HG02798 (cell line): ENCODE results near the gene HSPA14.
"Not testable (repeated sequence)": the region's sequence is repeated elsewhere in the genome, so short reads cannot be mapped to it uniquely, and the experiment has no call there.

ENCODE experiments used
- ATAC-seq: cut with Tn5 transposase; IDR thresholded peaks from one replicate; pipeline ENCODE4 v1.9.1; 2021; ENCODE audit warnings: mild to moderate bottlenecking; ENCODE audit not compliant: unreplicated experiment, poor library complexity

The HSPA14 gene

GRCh38 chr10:14837757-14838581 is at the start of gene HSPA14, which contains the start of the genes CDNF and MSANTD7:
TSS of gene HSPA14 (plus strand) at chr10:14838306. CDS start at chr10:14838403, 97 bp downstream.
TSS of gene CDNF (minus strand) at chr10:14838037. CDS start at chr10:14837946, 91 bp downstream.
TSS of gene MSANTD7 (plus strand) at chr10:14838306. CDS start at chr10:14842285, 3,979 bp downstream.
- peak; percentile 96 for ATAC-seq

GRCh38 chr10:14798636-14799035 is 39.5 kb upstream of the HSPA14 start:
- no peak for ATAC-seq

DNA sequence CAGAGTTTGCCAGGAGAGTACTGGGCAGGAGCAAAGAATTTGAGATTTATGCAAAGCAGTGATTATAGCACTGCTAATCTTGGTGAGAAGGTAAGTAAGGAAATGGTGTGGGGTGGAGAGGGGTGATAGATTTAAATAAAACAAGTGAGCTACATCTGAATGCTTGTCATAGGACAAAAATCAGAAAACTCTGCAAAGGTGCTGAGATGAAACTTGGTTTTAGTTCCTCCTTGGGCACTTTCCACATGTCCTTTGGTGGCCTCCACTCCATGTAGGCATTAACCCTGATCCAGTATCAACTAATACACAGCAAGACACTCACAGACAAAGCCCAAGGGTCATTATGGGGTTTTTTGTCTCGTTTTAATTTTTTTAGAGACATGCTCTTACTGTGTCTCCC is 37.7 kb upstream of the HSPA14 start:
- no peak for ATAC-seq

- no peak for ATAC-seq
Observed at GRCh38 chr10:14801723-14802122, 36.4 kb upstream of the HSPA14 start.

- no peak for ATAC-seq
Observed at GRCh38 chr10:14803827-14804226, 34.3 kb upstream of the HSPA14 start.

DNA sequence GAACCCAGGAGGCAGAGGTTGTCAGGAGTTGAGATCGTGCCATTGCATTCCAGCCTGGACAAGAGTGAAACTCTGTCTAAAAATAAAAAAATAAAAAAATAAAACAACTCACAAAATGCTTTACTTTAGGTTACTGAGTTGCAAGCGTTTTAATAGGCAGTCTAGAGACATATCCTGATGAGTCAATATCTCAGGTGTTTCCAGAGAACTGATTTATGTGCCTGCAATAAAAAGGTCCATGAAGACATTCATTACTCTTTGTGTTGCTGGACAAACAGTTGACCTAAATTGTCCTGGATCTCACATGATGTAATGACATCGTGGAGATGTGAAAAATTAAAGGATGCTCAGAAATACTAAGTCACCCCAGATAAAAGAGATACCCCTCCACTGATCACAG is 31.8 kb upstream of the HSPA14 start:
- ATAC-seq: no peak

DNA sequence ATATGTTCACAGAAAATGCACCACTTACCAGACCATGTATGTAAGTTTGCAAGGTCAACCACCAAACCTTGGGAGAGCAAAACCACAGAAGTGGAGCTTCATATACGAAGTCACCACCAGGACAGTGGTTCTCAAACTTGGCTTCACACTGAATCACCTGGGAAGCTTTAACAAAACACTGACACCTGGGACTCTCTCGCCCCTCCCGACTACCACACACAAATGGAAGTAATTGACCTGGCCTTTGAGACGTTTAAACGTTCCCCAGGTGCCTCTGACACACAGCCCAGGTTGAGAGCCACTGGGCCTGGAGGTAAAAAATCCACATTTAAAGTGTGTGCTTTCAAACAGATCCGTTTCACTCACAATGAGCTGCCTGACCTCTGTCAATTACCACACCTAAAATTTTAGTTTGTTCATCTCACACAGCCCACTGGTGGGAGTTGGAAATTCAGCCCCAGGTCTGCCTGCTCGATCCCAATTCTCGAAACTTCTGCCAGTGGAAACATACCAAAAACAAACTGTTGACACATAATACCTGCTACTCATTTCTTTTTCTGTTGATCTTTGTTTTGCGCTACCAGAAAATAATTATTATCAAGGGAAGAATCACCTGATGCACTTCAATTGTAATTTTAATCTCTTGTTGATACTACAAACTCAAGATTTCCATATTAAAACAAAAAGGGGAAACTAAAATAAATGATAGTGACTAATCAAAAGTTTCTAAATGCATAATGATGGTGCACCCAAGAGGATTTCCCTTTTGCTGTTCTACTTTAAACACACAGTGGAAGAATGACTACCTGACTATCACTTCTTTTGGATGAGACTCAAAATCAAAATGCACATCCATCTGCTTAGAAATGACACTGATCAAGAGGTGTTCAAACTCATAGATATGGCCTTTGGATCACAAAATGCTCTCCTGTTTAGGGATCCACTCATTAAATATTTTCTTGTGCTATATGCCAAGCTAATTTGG is 26.8 kb upstream of the HSPA14 start:
- no peak for ATAC-seq

DNA sequence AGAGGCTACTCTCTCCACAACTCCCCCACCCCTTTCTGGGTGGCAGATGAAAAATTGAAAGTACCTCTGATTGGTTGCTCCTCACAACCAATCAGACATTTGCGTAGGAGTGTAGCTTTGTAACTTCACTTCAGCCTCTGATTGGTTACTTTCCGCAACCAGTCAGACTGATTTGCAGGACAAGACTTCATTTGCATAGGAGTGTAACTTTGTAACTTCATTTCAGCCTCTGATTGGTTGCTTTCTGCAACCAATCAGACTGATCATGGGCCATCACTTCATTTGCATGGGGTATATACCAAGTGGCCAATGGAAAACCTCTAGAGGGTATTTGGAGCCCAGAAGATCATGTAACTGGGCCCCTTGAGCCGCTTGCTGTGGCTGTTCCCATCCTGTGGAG is 25.8 kb upstream of the HSPA14 start:
- ATAC-seq: no peak

DNA sequence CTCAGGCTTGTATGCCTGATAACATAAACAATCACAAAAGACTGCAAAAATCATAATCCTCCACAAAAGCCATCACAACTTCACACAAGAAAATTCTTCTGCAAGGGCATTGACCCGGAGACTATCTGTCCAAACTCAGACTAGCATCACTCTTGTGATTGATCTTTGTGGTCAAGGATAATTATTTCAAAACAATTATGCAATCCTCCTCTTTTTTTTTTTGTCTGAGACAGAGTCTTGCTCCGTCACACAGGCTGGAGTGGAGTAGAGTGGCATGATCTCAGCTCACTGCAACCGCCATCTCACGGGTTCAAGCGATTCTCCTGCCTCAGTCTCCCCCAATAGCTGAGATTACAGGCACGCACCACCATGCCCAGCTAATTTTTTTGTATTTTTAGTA is 22.4 kb upstream of the HSPA14 start:
- ATAC-seq: no peak

DNA sequence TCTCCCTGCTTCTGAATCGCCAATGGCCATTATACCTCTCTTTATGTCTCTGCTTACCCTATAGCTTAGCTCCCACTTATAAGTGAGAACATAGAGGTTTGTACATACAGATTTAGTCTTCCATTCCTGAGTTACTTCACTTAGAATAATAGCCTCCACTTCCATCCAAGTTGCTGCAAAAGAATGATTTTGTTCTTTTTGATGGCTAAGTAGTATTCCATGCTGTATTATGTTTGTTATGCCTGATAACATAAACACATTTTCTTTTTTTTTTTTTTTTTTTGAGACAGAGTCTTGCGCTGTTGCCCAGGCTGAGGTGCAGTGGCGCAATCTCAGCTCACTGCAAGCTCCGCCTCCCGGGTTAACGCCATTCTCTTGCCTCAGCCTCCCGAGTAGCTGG is 21.4 kb upstream of the HSPA14 start:
- ATAC-seq: not testable (repeated sequence)

- no peak for ATAC-seq
Observed at GRCh38 chr10:14820010-14820774, 17.9 kb upstream of the HSPA14 start.

- no peak for ATAC-seq
Observed at GRCh38 chr10:14820775-14821154, 17.3 kb upstream of the HSPA14 start.

- no peak for ATAC-seq
Observed at GRCh38 chr10:14821635-14822375, 16.3 kb upstream of the HSPA14 start.

GRCh38 chr10:14822879-14823755 is 15.0 kb upstream of the HSPA14 start:
- no peak for ATAC-seq

DNA sequence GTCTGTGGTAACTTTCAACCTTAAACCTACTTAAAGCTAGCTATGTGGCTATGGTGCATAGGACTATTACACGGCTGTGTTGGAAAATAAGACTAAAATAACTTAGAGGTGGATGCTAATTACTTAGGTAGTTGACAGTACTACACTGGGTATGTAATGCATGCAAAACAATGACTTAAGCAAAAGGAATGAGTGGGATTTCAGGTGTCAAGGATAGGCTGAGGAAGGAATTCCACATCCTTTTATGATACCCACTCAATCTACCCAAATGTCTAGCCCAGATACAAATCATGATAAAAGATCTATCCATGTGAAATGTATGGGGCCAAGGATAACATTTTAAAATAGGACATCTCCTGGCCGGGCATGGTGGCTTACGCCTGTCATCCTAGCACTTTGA is 14.1 kb upstream of the HSPA14 start:
- ATAC-seq: no peak

DNA sequence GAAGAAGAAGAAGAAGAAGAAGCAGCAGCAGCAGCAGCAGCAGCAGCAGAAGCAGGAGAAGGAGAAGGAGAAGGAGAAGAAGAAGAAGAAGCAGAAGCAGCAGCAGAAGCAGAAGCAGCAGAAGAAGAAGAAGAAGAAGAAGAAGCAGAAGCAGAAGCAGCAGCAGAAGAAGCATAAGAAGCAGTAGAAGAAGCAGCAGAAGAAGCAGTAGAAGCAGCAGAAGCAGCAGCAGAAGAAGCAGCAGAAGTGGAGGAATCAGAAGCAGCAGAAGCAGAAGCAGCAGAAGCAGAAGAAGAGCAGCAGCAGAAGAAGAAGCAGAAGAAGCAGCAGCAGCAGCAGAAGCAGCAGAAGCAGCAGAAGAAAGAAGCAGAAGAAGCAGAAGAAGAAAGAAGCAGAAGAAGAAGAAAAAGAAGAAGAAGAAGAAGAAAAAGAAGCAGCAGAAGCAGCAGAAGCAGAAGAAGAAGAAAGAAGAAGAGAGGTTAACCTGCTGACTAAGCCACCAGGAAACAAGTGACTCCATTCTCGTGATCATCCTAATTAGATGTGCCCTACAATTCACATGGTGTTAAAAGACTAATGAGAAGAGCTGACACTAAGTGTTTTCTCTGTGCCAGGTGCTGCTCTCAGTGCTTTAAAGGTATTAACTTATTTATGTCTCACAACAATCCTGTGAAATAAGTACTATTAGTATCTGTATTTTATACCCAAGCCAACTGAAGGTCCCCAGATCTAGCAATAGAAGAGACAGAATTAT is 11.9 kb upstream of the HSPA14 start:
- no peak for ATAC-seq

- ATAC-seq: no peak
Observed at GRCh38 chr10:14833106-14833505, 5.0 kb upstream of the HSPA14 start.

- no peak for ATAC-seq
Observed at GRCh38 chr10:14836208-14836607, 1.9 kb upstream of the HSPA14 start.
